GM18499 (cell line): ENCODE data around the gene GDPGP1.
"Not testable (repeated sequence)": the region's sequence is repeated elsewhere in the genome, so short reads cannot be mapped to it uniquely, and the experiment has no call there.

ENCODE experiments used
- ATAC-seq: cut with Tn5 transposase; IDR thresholded peaks from one replicate; pipeline ENCODE4 v1.9.1; 2021; ENCODE audit warnings: moderate number of reproducible peaks; ENCODE audit not compliant: insufficient read depth, unreplicated experiment

The GDPGP1 gene

DNA sequence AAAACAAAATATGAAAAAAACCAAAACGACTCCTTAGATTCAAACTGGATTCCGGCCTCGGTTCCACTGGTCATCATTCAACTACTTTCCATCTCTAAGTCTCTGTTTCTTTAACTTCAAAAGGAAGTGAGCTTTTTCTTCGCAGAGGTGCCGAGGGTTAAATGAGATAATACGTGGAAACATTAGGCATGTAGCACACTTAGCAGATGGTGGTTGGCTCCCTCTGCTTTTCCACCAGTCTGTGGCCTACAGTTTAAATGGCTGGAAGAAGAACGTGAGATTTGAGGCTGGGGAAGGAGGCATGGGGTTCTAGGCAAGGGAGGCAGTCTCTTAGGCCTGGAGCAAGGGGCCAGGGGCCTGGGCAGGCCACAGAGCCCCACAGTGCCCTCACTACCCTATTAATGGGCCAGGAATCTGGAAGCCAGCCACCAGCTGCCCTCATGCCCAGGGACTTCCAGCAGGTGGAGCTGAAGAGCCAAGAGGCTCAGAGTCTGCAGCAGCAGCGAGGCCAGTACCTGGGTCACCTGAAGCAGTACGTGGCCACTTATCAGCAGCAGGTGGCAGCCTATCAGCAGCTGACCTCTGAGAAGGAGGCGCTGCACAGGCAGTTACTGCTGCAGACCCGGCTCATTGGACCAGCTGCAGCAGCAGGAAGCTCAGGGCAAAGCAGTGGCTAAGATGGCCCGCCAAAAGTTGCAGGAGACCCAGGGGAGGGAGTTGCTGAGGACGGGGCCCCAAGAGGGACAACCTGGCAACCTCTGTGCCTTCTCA is 59.2 kb downstream of the GDPGP1 start:
- not testable (repeated sequence) for ATAC-seq

DNA sequence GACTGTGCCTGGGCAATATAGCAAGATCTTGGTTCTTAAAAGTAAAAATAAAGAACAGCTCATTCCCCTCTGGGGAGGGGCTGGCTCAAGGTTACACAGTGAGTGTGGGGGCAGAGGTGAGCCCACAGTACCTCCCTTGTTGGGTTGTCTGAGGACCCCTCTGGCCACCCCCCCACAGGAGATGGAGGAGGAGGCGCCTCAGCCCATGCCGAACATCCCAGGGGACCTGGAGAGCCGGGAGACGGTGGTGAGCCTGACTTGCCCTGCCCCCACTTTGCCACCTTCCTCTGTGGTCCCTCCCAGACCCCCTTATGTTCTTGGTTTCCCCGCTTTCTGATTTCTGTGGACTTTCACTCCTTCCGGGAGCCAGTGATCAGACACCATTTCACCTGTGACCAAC is 60.1 kb downstream of the GDPGP1 start:
- no peak for ATAC-seq

DNA sequence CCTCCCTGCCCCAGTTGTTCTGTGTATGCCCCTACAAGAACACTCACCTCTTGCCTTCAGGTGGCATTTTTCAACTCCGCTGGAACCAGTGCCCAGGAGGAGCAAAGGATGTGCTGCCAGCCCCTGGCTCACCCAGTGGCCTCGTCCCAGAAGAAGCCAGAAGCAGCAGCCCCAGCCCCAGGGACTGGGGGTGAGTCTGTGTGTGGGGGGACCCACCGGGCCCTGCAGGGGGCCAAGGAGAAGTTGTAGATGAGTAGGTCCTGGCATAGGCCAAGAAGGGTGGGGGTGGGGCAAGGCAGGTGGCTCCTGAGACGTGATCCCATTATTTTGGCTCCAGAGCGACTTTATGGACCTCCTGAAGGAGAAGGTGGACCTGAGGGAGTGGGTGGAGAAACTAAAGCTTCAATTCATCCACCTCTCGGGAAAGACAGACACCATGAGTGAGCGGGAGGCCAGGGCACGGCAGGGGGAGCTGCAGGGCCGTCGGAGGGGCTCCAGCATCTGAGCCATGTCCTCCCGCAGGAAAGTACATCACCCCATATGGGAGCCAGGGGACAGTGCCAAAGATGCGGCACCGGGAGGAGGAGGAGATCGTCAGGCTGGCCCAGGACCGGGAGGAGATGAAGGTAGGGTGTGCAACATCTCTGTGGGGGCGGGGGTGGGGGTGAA is 60.7 kb downstream of the GDPGP1 start:
- no peak for ATAC-seq

DNA sequence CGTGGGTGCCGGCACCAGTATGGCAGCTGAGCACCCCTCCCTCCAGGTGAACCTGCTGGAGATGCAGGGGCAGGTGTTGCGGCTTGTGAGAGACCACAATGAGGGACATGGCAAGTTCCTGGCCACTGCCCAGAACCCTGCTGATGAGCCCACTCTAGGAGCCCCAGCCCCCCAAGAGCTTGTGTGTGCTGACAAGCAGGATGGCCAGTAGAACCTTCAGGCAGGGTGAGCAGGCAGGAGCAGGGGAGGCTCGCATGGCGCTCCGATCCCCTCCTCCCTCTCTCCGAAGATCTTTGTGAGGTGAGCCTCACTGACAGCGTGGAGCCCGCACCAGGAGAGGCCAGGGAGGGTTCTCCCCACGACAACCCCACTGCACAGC is 61.2 kb downstream of the GDPGP1 start:
- no peak for ATAC-seq
